NCI-H524 (cell line): ENCODE results near the gene GEN1.

Experiments
- DNase-seq, 2 experiments: peaks; one replicate each; lab custom pipeline; 2025; lab: John Stamatoyannopoulos, UW

GEN1 gene

DNA sequence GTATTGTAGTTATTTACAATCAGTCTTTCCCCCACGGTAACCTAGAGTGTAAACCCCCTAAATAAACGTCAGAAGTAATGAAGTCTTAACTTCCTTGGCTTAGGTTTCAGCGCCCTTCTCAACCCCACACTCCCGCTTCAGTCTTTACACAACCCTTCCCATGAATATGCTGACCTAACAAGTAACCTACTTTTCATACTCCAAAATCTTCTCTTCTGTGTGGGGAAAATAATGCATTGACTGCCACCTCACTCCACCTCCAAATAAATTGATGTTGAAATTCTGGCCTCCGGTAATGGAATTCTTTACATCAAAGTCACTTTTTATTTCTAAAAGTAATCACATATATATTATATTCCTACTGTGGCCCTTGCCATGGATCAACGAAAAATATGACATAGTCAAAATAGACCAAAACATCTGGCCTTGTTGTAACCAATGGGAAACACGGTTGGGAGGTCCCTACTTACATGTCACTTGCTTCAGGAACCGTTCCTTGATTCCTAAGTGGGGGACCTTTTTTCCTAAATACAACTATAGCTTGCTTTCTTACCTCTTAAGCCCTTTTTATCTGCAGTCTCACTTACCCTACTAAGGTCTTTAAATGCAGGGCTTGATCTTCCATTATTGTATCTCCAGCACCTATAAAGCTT, 961 bp downstream of the GEN1 start:
- DNase-seq: peak in 1 of 2 experiments; percentile 41

DNA sequence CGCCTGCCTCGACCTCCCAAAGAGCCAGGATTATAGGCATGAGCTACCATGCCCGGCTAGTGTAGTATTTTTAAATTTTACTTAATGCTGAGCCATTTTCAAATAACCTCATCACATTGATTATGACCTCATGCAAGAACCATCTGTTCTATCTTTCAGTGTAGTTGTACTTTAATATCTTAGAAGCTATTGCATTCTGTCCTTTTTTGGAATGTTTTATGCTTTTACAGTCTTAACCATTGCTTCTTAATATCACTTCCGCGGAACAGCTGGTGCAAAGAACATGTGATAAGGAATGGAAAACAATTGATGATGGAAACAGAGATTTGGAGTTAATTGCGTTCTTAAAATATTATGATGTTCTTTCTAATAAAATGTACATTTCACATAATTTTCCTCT, 2.7 kb downstream of the GEN1 start:
- peak; percentile 8 to 33 for DNase-seq

DNA sequence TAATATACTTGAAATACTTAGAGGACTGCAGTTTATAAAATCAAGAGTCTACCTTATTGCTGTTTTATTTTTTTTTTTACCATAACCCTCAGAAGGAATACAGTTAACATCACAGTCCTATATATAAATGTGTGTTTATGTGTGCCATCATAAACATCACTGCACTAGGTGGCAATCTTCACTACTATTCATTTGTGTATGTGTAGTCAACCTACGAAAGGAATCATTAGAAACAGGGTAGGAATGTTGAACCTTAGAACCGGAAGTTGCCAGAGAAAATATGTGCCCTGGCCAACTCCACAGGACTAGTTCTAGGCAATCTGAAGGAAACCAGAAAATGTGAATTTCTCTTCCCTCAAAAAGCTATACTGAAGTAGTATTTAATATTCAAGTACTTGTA, 3.4 kb downstream of the GEN1 start:
- peak in 1 of 2 experiments; percentile 29 for DNase-seq

DNA sequence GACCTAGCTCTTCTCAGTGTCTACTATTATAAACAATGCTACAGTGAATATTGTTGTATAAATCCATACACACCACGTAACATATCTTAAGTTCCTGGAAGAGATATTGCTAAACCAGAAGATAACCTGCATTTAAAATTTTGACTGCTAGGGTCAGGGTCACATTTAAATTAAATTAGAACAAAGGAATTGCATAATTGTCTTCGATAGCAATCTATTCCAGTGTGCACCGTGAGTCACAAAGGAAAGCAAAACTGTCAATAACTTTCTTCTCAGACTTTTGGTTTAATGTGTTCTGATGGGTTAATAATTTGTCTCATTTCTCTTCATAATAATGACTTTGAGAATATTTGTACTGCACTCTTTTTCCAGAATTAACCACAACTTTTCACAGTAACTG, 4.2 kb downstream of the GEN1 start:
- no peak for DNase-seq

DNA sequence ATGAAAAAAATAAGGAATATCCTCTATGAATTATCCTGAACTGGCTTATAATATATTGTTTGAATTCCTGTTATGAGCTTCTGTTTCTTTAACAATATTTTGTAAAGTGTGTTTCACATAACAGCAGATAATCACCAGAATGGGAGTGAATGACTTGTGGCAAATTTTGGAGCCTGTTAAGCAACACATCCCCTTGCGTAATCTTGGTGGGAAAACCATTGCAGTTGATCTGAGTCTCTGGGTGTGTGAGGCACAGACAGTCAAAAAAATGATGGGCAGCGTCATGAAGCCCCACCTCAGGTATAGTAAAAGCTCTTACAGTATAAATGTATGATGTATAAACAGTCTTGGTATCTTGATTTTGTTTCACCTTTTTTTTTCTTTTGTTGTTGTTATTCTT, 5.9 kb downstream of the GEN1 start:
- no peak for DNase-seq

DNA sequence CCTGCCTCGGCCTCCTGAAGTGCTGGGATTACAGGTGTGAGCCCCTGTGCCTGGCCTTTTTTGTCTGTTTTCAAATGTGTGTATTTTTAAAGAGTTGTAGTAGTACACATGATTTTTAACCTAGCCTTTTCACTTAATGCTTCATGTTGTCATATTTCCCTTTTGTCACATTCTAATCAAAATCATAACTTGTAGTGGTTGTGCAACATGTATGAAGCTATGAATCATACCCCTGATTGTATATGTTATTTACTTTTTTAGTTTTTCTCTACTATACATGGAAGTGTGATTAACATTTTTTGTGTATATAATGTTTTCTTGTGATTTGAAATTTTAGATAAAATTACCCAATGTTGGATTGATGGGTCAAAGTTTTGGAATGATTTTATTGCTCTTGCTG, 8.5 kb downstream of the GEN1 start:
- no peak for DNase-seq

DNA sequence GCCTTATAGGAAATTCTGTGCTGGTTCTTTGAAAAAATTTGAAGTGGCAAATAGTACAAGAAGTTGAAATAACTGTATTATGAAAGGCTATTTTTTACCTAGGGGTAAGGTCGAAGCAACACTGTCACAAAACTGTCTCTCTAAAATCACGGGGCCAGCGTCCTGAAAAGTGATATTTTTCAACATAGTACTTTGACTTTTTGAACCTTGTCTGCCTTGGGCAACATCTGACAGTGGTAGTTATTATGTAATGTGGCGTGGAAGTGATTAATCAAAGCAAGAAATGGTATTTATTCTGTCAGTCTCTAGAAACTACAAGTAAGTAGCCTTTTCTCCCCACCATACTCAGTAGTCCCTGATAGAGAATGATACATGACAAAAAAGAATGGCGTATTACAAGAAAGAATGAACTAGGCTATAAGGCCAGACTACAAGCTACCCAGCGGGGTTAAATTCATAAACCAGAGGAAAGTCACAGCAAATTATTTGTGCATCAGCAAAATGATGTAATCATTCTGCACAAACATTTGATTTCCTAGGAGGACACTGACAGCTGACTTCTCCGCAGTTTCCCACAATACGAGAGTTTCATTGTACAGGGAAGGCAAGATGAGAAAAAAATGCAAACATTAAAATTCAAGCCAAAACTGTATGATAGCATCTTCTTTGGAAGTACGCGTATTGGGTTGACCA, 9.8 kb downstream of the GEN1 start:
- no peak for DNase-seq

DNA sequence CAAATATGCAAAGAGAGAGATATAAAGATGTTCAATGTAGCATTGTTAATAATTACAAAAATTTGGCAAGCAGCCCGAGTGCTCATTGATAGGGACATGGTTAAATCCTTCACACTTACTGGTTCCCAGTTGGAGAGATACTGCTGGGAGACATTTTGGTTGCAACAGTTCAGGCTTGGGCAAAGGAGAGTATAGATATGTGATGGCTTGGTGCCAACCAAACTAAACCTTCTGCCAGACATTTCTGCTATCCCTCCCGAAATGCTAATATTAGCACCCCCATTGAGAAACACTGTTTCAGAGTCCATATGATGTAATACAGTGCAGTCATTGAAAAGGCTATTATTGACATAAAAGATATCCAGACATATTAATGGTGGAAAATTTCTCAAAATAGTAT, 11.5 kb downstream of the GEN1 start:
- DNase-seq: no peak

DNA sequence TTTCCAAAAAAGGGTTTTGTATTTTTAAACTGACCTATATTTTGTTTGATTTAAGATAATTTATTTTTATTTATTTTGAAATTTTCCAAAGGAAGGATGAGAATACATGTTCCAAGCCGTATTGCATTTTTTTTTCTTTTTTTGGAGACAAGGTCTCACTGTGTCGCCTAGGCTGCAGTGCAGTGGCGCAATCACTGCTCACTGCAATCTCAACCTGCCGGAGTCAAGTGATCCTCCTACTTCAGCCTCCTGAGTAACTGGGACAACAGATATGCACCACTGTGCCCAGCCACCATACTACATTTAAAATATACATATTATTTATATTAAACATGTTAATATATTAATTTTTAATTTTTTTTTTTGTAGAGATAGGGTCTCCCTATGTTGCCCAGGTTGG, 15.0 kb downstream of the GEN1 start:
- no peak for DNase-seq

DNA sequence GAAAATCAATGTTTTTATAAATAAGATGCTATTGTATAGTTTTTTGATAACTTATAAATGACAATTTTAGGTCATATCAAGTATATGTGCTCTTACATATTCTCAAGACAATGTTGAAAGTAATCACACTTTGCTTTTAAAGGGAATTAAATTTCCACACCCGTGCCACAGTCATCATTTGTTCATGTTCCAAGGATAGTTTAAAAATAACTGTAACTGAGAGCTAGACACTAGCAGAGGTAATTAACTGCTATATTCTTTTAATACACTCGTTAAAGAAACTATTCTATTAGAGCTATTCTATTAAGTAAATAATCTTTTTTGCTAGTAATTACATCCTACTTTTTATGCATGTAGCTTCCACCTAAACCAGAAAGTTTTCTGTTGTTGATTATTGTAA, 18.0 kb downstream of the GEN1 start:
- no peak for DNase-seq

DNA sequence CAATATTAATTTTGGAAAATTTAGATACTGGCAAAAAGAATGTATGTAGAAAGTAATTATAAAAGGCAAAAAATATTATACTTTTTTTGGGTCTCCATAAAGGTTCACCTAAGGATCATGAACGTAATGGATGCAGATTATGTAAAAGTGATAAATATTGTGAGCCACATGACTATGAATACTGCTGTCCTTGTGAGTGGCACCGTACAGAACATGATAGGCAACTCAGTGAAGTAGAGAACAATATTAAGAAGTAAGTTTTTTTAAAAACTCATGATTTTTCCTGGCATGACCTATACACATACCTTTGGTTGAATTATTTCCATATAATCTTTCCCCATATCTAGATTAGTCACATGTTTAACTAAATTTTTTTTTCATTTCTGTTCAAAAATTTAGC, 18.6 kb downstream of the GEN1 start:
- no peak for DNase-seq

DNA sequence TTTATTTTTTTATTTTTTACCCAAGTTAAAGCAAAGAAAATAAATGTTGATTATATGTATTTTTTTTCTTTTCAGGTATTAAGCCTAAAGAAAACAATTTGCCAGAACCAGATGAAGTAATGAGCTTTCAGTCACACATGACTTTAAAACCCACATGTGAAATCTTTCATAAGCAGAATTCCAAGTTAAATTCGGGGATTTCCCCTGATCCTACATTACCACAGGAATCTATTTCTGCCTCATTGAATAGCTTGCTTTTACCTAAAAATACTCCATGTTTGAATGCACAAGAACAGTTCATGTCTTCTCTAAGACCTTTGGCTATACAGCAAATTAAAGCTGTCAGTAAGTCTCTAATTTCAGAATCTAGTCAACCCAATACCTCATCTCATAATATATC, 26.6 kb downstream of the GEN1 start:
- DNase-seq: no peak

DNA sequence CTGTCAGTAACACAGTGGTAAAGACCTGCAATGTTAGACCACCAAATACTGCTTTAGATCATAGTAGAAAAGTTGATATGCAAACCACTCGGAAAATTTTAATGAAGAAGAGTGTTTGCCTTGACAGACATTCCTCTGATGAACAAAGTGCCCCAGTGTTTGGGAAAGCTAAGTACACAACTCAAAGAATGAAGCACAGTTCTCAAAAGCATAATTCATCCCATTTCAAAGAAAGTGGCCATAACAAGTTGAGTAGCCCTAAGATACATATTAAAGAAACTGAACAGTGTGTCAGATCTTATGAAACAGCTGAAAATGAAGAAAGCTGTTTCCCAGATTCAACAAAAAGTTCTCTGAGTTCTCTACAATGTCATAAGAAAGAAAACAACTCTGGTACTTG, 27.5 kb downstream of the GEN1 start:
- no peak for DNase-seq

DNA sequence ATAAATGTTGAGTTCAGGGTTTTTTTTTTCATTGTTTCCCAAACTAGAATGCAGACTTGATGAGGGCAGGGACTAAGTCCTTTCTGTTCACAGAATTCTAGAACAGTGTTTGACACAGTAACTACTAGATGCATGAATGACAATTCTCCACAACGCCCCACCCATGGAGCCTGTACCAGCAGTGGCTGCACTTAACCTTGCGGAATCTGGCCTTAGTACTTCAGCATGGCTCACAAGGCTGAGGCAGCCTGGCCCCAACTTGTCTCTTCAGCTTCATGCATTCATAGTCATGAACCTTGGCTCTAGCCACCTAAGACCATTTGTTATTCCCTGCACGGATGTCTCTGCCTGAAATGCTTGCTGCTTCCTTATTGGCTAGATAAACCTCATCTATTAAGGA, 32.8 kb downstream of the GEN1 start:
- no peak for DNase-seq

DNA sequence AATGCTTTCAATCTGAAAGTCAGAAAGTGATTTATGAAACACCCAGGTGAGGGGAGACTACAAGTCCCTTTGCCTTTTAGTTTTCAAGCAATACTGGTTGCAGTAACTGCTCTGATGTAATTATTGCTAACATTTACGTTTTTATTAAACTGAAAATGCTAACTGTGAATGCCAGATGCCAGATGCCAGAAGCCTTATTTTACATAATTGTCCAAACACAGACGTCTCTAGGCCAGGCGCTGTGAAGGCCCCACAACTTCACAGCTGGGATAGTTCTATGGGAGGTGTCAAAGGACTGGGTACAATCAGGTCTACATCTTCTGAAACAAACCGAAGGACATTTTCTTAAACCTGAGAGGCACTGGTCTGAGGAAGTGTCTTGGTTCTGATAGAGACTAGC, 34.8 kb downstream of the GEN1 start:
- DNase-seq: peak in 1 of 2 experiments; percentile 27

DNA sequence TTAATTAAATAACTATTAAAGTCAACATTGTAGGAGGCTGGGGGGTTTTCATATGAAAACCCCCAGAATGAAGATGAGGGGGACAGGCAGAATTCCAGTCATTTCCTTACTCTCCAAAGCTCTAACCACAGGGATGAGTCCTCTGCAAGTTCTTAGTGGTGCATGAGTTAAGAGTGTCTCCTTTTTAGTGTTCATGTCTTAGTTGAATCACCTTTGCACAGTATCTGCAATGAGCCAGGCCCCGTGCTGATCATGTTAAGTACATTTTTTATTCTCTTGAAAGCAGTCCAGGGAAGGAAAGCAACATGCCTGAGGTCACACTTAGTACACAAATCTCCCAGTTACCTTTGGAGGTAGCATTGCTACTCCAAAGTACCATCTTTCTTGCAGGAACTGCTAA, 36.6 kb downstream of the GEN1 start:
- no peak for DNase-seq

DNA sequence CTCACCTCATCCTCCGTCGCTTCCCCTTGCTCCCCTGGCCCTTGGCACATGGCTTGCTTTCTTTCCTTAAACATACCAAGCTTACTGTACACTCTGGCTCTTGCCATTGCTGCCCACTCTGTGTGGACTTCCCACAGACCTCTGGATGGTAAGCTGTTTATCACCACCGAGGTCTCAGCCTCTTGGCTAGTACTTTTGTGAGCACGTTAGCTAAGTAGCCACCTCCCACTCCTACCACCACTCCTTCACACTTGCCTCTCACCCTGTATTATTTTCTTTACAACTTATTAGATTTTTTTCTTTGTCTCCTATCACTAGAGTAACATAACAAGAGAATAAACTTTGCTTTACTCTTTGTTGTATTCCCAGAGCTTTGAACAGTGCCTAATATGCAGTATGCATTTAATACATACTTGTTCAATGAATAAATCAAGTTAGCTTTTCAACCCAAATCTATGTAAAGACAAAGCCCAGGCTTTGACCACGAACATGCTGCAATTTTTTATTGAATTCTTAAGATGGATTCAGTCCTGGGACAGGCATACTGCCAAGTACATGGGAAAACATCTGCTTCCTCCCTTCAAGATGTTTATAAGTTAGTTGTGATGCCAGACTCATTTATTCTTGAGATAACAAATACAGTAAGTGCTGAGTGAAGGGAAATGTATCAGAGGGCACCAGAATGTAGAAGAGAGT, 37.3 kb downstream of the GEN1 start:
- peak in 1 of 2 experiments; percentile 73 for DNase-seq

DNA sequence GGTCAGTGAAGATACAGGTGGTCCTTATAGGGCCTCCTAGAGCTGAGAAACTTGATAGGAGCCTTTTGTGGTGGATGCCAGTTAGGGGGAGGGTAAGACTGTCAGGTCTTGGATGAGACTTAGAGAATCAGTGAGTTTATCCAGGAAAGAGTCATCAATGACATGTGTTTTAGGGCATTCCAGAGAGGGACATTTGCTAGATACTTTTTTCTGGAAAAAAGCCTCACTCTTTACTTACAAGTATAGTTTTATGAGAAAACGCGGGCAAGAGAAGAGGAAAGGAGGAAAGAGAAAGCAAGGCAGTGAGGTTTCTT, 37.8 kb downstream of the GEN1 start:
- no peak for DNase-seq

DNA sequence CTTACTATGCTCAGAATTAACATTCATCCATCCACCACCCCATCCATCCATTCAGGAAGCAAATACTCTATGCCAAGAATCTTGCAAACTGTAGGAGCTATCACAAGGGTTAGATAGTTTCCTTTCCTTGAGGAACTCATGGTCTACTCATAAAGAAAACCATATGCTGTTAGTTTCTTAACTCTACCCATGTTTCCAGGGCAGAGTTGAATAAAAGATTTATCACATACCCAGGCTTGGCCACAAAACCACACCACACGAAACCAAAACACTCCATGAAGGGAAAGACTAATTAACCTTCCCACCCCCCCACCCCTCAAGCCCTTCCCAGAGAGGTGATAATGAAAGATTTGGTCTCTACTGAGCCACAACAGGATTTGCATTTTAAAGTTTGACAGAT, 38.6 kb downstream of the GEN1 start:
- no peak for DNase-seq

DNA sequence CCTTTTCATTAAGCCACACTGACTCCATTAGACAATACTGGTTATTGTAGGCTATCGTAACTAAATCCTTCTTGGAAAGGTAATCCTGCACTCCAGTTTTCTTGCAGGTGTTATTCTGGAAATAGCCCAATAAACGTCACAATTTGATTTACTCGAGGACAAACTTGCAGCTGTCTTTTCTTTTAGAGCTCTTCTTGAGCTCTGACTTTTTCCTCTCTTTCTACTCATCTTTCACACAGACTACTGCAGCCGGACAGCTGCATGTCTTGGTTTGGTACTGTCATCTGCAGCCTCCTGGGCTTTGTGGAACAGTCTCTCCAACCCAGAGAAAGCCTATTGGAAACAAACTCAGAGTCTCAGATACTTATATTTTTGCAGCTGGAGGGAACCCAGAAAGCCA, 39.4 kb downstream of the GEN1 start:
- peak; percentile 76 to 95 for DNase-seq

DNA sequence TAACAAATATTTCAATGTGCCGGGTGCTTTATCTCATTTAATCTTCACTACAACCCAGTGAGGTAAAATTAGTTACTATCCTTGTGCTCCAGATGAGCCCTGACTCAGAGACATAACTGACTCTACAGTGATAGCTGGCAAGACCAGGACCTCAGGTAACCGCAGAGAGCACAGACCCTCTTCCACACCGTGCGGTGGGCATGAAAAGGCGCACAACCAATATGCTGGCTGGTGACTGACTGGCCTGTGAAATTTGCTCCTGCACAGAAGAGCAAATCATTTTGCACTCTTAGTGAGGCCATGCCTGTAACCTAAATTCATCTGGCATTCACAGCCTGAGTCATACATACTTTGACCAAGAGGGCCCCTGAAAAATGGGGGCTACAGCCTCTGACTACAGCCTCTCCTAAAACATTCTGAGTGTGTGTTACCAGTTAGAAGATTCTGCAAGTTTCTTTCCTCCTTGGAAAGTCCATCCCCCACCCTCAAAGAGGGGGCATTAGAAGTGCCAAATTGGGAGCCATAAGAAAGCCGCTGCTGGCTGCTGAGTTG, 39.9 kb downstream of the GEN1 start:
- no peak for DNase-seq

DNA sequence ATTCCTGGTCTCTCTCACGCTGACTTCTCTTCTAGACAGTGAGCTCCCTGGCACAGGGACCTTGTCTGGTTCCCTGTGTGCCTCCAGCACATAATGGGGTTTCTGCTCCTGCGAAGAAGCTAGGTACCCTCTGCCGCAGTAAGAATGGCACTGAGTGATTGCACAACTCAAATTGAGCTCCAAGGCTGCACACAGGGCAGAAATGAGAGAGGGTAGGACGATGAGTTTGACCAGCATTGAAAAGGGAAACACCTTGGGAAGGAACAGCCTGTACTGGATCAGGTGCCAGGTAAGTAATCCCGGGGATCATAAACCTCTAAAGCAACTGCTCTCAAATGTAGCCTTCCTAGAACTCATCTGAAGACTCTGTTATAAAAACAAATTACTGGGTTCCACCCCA, 41.4 kb downstream of the GEN1 start:
- DNase-seq: no peak

DNA sequence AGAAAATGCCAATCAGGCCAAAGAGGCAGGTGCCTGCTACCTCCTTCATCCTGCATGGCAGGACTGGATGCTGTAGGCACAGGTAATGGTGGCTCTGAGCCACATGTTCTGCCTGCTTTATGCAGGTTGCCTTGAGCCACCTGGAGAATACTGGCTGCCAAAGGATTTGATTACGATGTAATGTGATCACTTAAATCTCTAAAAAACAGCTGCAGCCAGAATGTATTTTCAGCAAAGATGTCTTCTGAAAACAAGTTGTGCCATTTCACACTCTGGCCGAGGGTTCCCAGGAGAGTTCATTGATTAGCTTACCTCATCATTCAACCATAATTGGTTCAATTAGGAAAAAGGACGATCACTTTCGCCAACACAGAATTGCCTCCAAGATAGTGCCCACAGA, 44.4 kb downstream of the GEN1 start:
- peak; percentile 37 to 83 for DNase-seq
